ENCODE data around the gene XIRP2.

XIRP2 gene, protein sequence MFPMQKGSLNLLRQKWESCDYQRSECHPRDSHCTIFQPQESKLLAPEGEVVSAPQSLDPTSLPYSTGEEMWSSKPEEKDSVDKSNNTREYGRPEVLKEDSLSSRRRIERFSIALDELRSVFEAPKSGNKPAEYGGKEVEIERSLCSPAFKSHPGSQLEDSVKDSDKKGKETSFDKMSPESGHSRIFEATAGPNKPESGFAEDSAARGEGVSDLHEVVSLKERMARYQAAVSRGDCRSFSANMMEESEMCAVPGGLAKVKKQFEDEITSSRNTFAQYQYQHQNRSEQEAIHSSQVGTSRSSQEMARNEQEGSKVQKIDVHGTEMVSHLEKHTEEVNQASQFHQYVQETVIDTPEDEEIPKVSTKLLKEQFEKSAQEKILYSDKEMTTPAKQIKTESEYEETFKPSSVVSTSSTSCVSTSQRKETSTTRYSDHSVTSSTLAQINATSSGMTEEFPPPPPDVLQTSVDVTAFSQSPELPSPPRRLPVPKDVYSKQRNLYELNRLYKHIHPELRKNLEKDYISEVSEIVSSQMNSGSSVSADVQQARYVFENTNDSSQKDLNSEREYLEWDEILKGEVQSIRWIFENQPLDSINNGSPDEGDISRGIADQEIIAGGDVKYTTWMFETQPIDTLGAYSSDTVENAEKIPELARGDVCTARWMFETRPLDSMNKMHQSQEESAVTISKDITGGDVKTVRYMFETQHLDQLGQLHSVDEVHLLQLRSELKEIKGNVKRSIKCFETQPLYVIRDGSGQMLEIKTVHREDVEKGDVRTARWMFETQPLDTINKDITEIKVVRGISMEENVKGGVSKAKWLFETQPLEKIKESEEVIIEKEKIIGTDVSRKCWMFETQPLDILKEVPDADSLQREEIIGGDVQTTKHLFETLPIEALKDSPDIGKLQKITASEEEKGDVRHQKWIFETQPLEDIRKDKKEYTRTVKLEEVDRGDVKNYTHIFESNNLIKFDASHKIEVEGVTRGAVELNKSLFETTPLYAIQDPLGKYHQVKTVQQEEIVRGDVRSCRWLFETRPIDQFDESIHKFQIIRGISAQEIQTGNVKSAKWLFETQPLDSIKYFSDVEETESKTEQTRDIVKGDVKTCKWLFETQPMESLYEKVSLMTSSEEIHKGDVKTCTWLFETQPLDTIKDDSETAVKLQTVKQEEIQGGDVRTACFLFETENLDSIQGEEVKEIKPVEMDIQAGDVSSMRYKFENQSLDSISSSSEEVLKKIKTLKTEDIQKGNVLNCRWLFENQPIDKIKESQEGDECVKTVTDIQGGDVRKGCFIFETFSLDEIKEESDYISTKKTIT (N-terminal part only)

DNA sequence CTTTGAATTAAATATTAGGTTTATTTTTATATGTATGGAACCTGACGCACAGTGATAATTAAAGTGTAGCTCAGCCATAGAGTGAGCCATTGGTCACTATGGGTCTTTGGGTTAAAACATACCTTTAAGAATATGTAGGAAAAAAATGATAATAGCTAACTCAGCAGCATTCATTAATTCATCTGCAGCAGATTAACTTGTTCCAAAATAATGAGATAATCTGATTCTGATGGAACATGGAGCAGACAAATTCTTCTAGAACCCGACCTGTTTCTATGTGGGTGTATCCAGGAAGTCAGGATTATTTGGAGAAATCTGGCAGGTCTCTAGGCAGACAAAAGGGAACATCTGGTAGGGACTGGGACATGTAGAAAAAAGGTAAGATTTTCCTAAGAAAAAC is at the start of gene XIRP2:
Gene XIRP2, plus strand, starts transcription at position 301 of the 400 bp plus-strand sequence. CDS start 15,003 bp downstream, outside the sequence.
- no peak for DNase-seq

DNA sequence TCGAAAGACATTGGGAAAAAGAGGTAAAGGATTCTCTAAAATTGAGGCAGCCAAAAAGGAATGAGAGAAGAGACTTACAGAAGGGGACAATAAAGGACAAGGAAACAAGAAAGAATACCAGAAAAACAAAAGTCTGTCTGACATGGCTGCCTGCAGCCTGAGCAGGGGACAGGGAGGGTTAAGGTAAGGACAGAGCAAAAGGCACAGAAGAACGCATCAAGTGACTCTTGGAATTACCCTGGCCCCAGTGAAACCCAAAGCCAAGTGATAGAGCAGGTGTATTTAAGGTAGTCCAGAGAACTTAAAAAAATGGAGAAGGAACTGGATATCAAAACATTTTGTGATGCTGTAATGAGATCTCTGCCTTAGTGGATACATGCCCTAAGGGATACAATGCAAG is 47.1 kb upstream of the XIRP2 start:
- DNase-seq = no peak

DNA sequence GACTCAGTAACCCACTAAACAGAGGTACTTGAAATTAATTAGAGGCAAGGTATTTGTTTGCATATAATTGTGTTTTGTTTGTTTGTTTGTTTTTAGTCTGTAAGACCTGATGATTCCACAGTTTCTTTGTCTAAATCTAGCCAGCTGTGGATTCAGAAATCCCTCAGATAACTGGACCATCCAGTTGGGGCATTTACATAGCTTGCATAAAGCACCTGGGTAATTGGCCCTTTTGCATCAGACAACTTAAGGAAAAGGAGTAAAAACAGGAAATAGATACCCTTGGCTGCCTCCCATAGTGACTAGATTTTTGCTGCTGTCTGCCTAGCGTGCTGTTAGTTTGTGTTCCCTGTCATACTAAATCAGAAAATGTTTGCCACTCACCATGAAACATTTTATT is 46.6 kb upstream of the XIRP2 start:
- no peak for DNase-seq

DNA sequence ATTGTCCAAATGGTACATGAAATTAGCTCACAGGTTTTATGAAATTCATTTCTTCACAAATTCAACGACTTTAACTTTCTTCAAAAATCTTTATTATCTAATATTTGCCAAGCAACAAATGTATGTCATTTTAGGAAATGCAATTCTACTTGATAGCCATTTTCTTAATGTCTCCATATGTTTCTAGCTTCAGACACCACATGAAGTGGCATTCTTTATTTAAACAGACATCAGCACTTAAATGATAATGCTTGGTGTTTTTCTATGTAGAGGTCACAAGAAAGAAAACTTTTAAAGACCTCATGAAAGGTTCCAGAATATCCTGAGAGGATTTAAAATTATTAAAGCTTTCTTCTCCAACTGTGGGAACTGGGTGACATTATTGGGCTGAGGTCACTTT is 44.2 kb upstream of the XIRP2 start:
- no peak for DNase-seq

DNA sequence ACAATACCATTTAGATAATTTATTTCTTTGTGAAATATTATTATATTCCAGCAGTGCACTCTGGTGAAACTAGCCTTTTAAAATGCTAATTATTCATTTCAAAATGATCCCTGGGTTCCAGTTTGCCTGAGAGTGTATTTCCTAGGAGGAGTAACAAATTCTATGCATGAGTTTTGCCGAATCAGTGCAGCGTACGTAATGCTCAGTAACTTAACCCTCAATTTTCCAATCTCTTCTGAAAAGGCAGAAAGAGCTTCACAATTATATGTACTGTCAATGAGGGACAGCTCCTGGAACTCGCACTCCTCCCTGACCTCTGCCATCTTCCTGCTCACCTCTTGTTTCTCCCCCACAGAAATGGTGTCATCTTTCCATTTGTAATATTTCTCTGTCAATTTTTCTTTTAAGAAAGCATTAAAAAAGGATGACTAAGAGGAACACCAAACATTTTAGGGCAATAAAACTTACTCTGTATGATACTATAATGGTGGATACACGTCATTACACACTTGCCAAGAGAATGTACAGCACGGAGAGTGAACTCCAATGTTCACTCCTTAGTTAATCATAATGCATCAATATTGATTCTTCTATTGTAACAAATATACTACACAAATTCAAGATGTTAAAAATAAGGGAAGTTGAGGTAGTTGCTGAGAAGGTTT is 25.7 kb upstream of the XIRP2 start:
- DNase-seq = no peak

DNA sequence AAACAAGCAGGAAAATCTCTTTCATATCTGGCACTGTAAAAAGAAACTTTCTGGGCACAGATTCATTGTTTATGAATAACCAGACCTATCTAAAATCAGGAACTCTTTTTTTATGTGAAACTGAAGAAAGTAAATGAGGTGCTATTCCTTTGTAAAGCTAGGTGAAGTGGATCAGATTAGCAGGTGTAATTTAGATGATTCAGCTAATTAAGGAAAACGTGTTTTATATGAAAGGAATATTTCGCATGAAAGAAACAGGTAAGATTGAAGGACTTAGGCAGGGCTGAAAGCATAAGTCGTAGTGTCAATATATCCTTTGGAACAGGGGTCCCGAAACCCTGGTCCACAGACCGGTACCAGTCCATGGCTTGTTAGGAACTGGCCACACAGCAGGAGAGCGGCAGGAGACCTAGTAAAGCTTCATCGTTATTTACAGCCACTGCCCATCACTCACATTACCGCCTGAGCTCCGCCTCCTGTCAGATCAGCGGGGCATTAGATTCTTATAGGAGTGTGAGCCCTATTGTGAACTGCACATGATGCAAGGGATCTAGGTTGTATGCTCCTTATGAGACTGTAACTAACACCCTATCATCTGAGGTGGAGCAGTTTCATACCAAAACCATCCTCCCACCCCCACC is 20.3 kb upstream of the XIRP2 start:
- DNase-seq = no peak

DNA sequence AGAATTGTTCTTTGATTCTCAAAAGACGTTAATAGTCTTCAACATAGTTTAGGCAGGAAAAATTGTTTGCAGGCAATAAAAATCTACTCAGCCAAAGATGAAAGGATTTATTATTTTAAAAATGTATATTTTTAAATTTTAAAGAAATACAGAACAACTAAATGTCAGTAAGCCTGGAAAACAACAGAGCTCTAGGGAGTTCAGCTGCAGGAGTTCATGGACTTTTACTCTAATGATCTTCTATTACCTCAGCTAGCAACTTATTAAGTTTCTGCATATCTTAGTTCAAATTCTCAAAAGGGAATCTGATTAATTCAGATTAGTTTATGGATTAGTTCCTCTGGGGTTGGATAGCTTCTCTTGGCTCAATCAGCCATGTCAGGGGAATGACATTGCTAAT is 17.9 kb upstream of the XIRP2 start:
- no peak for DNase-seq

DNA sequence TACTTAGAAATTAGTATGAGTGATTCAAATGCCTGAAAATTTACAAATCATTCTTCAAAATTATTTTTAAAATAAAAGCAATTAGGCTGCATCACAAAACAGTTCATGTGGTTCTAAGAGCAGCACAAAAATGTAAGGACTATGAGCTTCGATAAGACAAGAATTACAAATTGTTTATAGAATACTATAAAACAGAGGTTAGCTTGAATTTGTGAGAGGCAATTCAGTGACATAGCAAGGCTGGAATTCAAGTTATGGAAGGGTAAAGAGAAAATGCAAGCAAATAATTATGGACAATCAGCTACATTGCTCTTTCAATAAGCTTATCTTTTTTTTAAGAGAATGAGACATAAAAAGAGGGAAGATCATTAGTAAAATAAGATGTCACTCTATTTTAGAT is 7.1 kb upstream of the XIRP2 start:
- DNase-seq = no peak

DNA sequence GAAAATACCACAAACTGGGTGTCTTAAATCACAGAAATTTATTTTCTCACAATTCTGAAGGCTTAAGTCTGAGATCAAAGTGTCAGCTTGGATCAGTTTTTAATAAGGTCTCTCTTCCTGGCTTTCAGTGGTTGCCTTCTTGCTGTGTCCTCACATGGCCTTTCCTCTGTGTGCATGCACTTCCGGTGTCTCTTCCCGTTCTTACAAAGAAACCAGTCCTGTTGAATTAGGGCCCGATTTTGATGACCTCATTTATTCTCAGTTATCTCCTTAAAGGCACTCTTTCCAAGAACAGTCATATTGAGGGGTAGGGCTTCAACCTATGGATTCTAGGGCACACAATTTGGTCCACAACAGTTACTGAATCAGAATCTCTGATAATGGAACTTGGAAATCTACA is 5.4 kb upstream of the XIRP2 start:
- no peak for DNase-seq

DNA sequence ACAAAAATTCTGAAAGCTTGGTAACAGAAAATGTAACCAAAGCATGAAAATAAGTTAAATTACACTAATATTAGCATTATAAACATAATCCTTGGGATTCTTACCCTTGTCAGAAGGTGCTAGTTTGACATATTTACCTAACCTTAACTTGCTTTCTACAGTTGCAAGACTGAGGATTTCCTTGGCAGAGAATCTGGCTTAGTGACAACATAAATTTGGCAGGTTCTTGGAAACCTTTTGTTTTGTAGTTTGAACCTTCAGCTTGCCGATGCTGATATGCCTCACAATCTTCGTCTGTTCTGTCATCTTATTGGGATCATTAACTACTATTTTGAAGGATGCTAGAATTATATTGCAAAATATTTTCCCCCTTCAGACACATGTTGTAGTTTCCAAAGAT is 3.4 kb downstream of the XIRP2 start:
- DNase-seq = no peak

DNA sequence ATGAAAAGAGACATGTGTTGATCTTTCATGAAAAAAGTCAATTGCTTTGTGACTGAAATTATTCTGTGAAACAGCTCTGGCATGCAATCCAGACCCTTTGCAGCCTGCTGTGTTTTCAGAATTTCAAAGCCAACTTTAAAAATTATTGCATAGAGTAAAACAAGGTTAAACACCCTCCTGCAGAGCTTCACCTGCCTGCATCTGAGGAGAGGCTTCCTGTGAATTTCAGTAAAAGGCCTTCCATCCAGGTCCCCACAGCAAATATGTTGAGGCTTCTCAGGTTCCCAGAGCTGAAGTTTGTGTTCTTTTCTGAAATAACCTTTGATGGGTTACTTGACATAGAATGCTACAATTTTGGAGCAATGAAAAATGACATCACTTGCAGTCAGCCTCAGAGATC is 4.1 kb downstream of the XIRP2 start:
- DNase-seq = no peak

DNA sequence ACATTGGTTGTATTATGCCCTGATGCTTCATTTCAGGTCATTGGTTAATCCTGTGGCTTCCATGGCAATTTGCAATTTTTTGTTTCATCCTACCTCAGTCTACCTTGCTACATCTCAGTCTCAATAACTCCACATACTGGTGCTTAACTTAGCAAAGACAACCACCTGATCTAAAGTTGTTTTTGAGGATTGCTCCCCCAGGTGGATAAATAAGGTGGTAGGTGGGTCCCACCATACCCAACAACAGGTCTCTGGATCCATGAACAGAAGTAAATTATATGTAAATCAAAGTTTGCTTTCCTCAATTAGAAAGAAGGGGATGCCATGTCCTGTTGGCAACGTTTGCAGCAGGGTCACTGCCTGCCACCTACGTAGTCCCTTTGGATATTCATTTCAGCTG is 7.0 kb downstream of the XIRP2 start:
- DNase-seq = no peak

DNA sequence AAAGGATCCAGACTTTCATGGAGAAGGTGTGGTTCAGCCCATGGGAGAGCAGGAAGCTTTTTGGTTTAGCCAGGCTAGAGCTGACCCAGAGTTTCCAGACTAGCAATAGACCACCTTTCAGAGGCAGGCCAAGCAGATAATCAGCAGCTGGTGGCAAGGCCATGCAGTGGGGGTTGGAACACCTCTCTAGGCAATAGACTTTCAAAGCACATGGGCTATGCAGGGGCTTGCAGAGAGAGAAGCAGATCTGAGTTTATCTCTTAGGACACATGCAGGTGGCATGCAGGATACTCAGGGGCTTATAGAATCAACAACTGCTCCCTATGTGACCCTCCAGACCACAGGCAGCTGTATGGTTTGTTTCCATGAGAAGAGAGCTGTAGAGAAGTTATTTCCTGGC is 9.4 kb downstream of the XIRP2 start:
- DNase-seq = no peak

DNA sequence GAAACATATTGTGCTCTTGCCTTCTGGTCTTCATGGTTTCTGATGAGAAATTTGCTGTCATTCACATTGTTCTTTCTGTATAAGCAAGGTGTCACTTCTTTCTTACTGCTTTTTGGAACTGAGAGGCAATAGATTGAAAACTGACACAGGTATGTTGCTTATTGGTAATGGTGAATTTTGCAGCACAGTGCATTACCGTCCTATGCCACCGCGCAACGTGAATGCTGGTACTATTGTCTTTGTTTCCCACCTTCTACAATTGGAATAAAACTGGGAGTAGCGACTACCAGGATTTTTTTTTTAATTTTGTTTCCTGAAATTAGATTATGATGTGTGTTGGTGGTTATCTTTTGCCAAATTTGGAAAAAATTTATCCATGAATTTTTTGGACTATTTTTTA is 11.4 kb downstream of the XIRP2 start:
- DNase-seq = no peak

DNA sequence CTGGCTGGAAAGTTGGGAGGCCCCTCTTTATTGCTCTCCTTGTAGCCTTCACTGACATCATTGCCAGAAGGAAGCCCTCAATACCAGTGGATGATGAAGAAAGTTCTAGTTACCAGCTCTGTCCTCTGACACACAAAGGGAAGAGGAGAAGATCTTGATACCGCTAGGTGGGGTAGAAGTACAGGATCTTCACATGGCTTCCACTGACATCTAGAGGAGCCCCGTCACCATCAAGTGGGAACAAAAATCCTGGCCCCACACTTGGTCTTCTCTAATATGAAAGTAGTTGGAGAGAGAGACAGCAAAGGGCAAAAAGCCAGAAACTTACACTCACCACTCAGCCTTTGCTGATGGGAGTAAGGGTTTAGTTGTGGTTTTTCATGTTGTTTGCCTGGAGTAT is 12.4 kb downstream of the XIRP2 start:
- no peak for DNase-seq

DNA sequence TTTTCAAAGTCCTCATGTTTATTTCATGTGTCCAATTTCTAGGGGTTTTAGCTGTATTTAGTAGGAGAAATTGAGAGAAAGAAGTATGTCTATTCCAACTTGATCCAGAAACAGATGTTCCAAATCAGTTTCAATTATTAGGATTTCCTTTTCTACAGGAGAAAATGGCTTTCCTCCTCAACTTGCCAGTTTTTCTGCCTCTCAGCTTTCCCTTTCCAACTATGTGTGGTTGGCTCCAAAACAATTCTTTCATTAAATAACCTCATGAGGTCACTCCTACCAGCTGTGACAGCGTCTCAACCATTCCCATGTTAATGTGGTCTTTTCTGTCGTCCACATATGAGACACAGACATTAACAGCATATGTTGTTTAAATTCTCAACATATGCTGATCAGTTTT is 13.1 kb downstream of the XIRP2 start:
- no peak for DNase-seq

DNA sequence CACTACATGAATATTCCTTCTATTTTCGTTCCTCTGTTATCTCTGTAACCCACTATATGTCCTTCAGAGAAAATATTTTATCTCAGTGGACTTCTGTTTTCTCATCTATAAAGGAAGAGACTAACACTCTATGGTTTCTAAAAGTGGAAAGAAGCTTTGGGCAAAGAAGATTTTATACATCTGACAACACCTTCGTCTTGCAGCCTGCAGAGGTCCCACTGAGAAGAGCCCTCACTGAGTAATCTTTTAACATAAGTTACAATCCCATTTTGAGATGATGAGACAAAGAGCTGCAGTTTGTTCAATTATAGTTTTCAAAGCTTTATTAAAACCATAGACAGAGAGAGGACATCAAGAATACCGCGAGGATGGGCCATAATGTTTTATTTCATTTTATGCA is 28.7 kb downstream of the XIRP2 start:
- DNase-seq = no peak

DNA sequence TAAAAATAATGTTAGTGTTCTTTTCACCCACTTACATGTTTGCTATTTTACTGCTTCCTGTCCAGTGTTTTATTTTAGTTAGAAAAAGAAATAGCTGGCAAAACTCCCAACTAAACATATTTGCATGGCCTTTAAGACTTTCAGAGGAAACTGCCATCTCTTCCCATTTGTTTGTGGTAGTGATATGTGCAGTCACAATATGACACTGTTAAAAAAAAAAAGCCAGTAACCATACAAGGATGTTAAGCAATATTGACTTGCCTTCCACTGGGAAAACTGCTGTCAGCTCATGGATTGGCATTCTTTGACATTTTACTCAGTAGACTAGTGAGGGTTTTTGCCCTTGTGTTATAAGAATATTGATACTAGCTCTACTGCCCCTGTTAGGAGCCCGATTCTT is 29.1 kb downstream of the XIRP2 start:
- DNase-seq = no peak

DNA sequence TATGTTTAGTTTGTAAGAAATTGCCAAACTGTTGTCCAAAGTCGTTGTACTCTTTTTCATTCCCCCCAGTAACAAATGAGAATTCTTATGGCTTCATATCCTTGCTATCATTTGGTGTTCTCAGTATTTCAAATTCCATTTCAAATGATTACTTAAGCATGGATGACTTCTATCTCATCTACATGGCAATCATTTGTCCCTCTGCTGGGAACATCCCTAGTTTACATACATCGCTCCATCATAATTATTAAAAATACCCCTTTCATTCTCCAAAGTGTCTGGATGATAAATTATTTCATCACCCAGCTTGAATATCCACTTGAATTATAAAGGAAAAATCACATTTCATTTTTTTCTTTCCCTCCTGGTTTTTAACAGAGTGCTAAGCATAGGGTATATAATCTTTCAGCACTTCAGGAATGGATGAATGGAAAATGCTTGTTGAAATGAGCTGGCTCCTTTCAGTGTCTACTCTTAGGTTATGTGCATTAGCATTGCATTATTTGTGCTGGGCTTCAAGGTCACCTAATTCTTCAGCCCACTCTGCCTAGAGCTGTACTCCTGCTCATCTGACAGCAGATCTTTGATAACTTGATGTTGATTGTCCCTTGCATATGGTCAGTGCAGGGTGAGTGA is 33.1 kb downstream of the XIRP2 start:
- no peak for DNase-seq

DNA sequence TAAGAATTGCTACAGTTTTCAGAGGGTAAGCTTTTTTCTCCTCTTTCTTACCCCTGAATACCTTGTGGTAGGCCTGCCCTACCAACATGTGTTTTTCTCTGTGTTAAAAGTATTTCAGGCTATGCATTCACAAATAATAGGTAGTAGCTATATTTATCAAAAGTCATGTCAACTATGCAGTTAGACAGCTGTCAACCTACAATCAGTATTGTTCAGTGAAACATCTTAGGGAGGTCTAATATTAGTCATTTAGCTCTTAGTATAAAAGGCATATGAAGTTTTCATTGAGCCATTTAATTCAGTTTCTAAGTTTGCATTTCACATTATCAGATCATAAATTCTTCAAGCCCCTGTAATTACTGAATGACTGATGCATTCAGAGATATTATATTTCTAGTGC is 36.7 kb downstream of the XIRP2 start:
- DNase-seq = no peak

DNA sequence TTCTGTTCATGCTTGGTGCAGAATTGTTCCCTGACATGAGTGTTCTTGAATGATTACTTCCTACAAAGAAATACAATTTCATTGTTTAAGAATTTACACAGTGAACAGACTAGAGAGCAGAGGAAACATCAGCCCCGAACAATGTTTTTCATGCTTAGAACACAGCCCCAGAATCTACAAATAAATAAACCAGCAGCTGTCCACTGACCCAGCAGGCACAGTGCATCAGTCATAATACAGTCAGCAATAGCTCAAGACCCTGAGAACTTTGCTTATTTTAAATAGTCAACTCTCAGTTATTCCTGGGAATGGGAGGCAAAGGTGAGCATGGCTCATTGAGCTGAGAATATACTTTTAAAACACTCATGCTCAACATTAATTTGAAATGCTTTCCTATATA is 38.4 kb downstream of the XIRP2 start:
- DNase-seq = no peak

DNA sequence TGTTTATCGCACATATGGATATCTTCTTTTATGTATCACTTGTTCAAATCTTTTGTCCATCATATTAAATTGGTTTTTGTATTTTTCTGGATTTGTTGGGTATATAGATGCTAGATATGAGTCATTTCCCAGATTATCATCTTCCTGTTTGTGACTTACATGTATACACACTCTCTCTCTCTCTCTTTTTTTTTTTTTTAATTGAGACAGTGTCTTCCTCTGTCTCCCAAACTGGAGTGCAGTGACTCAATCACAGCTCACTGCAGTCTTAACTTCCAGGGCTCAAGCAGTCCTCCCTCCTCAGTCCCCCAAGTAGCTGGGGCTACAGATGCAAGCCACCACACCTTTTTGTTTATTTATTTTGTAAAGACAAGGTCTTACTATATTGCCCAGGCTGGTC is 43.8 kb downstream of the XIRP2 start:
- no peak for DNase-seq
